Neural progenitor cell (in vitro differentiated cells): Measurements from ENCODE around the gene TMEM30A. TPM values are rescaled to one million over a fixed set of nuclear protein-coding genes. Genes with fewer than 3 reads are reported as not detected.
A peak's percentile ranks its signal among the peaks of the same experiment; 100 is the strongest.

Experiments used
- DNase-seq: peaks from one replicate; pipeline ENCODE4 v3.0.0-alpha.2; 2016; ENCODE audit warnings: low spot score
- H2AFZ ChIP-seq: fragments of 200-600 bp; sonication (generic); replicated peaks from 2 replicates; pipeline ENCODE4 v1.6.1; 2016; ENCODE audit warnings: antibody characterized with exemption
- H3F3A ChIP-seq: fragments of 200-600 bp; sonication (generic); 2 replicates; pipeline ENCODE4 v1.6.1; 2016; ENCODE audit warnings: antibody characterized with exemption, low read depth
- H3K27ac ChIP-seq: fragments of 200-600 bp; sonication (generic); 2 replicates; pipeline ENCODE4 v1.5.1; 2016; ENCODE audit warnings: mild to moderate bottlenecking
- H3K27me3 ChIP-seq: fragments of 200-600 bp; sonication (generic); 2 replicates; pipeline ENCODE4 v1.6.1; 2016; ENCODE audit warnings: mild to moderate bottlenecking, moderate library complexity
- H3K36me3 ChIP-seq: fragments of 200-600 bp; sonication (generic); 2 replicates; pipeline ENCODE4 v1.5.1; 2016
- H3K4me1 ChIP-seq: fragments of 200-600 bp; sonication (generic); 2 replicates; pipeline ENCODE4 v1.6.1; 2016; ENCODE audit warnings: mixed run types
- H3K4me2 ChIP-seq: fragments of 200-600 bp; sonication (generic); 2 replicates; pipeline ENCODE4 v1.6.1; 2016
- H3K4me3 ChIP-seq: fragments of 200-600 bp; sonication (generic); 2 replicates; pipeline ENCODE4 v1.5.1; 2016
- H3K79me2 ChIP-seq: fragments of 200-600 bp; sonication (generic); 2 replicates; pipeline ENCODE4 v1.6.1; 2016; ENCODE audit warnings: low read depth
- H3K9ac ChIP-seq: fragments of 200-600 bp; sonication (generic); 2 replicates; pipeline ENCODE4 v1.6.1; 2016
- H3K9me3 ChIP-seq: fragments of 200-600 bp; sonication (generic); 2 replicates; pipeline ENCODE4 v1.5.1; 2016; ENCODE audit warnings: low read depth
- H4K20me1 ChIP-seq: fragments of 200-600 bp; sonication (generic); 2 replicates; pipeline ENCODE4 v1.6.1; 2016; ENCODE audit warnings: low read depth
- H3K27ac Mint-ChIP-seq: 3 replicates; pipeline ENCODE4 v1.8.0; 2021; ENCODE audit warnings: mixed read lengths
- H3K27me3 Mint-ChIP-seq: 2 replicates; pipeline ENCODE4 v1.8.0; 2022; ENCODE audit warnings: low read depth, mild to moderate bottlenecking, inconsistent platforms, moderate library complexity, mixed read lengths; ENCODE audit not compliant: insufficient read depth
- H3K36me3 Mint-ChIP-seq: 3 replicates; pipeline ENCODE4 v1.8.0; 2021; ENCODE audit warnings: mixed read lengths
- H3K4me1 Mint-ChIP-seq: 3 replicates; pipeline ENCODE4 v1.8.0; 2021; ENCODE audit warnings: mixed read lengths
- H3K4me3 Mint-ChIP-seq: 3 replicates; pipeline ENCODE4 v1.8.0; 2021; ENCODE audit warnings: mild to moderate bottlenecking, moderate library complexity, mixed read lengths
- H3K9me3 Mint-ChIP-seq: 3 replicates; pipeline ENCODE4 v1.8.0; 2020; ENCODE audit warnings: mixed read lengths
- EZH2 ChIP-seq: fragments of 200-600 bp; sonication (generic); IDR thresholded peaks from 2 replicates; pipeline ENCODE4 v1.6.1; 2017; ENCODE audit warnings: antibody characterized with exemption, mild to moderate bottlenecking, moderate library complexity
- EZH2phosphoT487 ChIP-seq: fragments of 200-600 bp; sonication (generic); IDR thresholded peaks from 2 replicates; pipeline ENCODE4 v1.6.1; 2017; ENCODE audit warnings: antibody characterized with exemption
- total RNA-seq: library from RNA; depleted of rRNA; stranded (reverse); fragments of >200 nt; gene quantifications from 2 replicates; pipeline ENCODE4 v1.2.3, GENCODE V29; 2015; ENCODE audit warnings: low replicate concordance
- TF ChIP-seq, protein P1 (sequence below): fragments of 200-600 bp; sonication (generic); IDR thresholded peaks from 2 replicates; pipeline ENCODE4 v1.5.1; 2017; ENCODE audit warnings: antibody characterized with exemption, mild to moderate bottlenecking

TMEM30A gene
- total RNA-seq, 1 donor from 2014 or later, result 86.0 TPM

DNA sequence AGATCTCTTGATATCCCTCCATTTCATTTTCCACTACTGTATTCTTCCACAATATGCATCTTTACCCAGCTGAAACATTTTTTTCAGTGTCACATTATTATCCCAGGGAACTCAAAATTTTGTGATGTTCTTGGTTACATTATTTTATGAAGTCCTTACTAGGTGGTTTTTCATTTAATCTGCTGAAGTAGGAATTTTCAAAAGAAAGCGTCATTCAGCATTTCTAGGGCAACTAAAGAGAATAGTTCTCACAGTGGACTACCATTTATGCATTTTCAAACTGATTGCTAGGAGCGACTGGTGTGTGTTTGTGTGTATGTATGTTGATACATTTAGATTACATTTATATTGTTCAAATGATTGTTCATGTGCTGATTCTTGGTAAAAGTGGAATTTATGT is 2.4 kb upstream of the TMEM30A start:
- TF ChIP-seq EZH2 (no peak), EZH2phosphoT487 (no peak)
- TF ChIP-seq, protein P1, sequence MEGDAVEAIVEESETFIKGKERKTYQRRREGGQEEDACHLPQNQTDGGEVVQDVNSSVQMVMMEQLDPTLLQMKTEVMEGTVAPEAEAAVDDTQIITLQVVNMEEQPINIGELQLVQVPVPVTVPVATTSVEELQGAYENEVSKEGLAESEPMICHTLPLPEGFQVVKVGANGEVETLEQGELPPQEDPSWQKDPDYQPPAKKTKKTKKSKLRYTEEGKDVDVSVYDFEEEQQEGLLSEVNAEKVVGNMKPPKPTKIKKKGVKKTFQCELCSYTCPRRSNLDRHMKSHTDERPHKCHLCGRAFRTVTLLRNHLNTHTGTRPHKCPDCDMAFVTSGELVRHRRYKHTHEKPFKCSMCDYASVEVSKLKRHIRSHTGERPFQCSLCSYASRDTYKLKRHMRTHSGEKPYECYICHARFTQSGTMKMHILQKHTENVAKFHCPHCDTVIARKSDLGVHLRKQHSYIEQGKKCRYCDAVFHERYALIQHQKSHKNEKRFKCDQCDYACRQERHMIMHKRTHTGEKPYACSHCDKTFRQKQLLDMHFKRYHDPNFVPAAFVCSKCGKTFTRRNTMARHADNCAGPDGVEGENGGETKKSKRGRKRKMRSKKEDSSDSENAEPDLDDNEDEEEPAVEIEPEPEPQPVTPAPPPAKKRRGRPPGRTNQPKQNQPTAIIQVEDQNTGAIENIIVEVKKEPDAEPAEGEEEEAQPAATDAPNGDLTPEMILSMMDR, result no peak
- no peak overlapping the region for H3K4me3 Mint-ChIP-seq
- H3K9ac ChIP-seq, result no peak overlapping the region
- no peaks in the 10 kb centered on the region for H3K36me3 ChIP-seq
- H3K36me3 Mint-ChIP-seq, result no peaks in the 10 kb centered on the region
- no peak overlapping the region for H3K4me3 ChIP-seq
- peaks cover 34% of the 10 kb centered on the region for H3K79me2 ChIP-seq
- H2AFZ ChIP-seq, result no peak overlapping the region
- H3K27ac Mint-ChIP-seq, result no peak overlapping the region
- peaks cover 23% of the 10 kb centered on the region for H3K4me1 ChIP-seq
- H3K9me3 ChIP-seq, result no peaks in the 10 kb centered on the region
- peaks cover 28% of the 10 kb centered on the region for H3K4me1 Mint-ChIP-seq
- peaks cover 13% of the 10 kb centered on the region for H4K20me1 ChIP-seq
- no peak for DNase-seq
- no peaks in the 10 kb centered on the region for H3K27me3 Mint-ChIP-seq
- no peaks in the 10 kb centered on the region for H3K27me3 ChIP-seq
- H3K9me3 Mint-ChIP-seq, result no peaks in the 10 kb centered on the region
- H3K4me2 ChIP-seq, result no peak overlapping the region
- H3F3A ChIP-seq, result peaks cover 29% of the 10 kb centered on the region
- H3K27ac ChIP-seq, result no peak overlapping the region

DNA sequence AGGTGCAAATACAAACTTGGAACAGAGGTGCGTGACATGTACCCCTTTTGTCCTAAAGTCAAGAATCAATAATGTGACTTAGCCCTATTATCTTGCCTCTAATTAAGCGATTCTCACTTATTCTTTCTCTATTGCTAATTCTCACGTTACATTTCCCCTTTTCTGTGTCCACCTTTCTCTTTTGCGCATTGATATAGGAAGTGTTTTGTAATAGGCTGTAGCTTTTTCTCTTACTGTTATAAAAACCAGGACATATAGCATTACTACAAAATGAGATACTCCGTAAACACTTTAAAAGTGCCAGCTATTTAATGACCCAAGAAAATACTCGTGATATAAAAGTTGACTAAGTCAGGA is 669 bp upstream of the TMEM30A start:
- H3K4me3 ChIP-seq, result peak overlapping the region; percentile 75
- Mint-ChIP-seq H3K4me1 (peaks cover 20% of the 10 kb centered on the region), H3K4me3 (no peak overlapping the region), H3K36me3 (no peaks in the 10 kb centered on the region), H3K27me3 (no peaks in the 10 kb centered on the region), H3K9me3 (no peaks in the 10 kb centered on the region), H3K27ac (no peak overlapping the region)
- no peak overlapping the region for H3K27ac ChIP-seq
- peaks cover 13% of the 10 kb centered on the region for H4K20me1 ChIP-seq
- peaks cover 31% of the 10 kb centered on the region for H3K4me1 ChIP-seq
- H3K27me3 ChIP-seq, result no peaks in the 10 kb centered on the region
- no peaks in the 10 kb centered on the region for H3K36me3 ChIP-seq
- DNase-seq, result no peak
- TF ChIP-seq EZH2, result no peak
- no peak for TF ChIP-seq EZH2phosphoT487
- TF ChIP-seq, protein P1, result no peak
- peak overlapping the region; percentile 82 for H3K4me2 ChIP-seq
- no peaks in the 10 kb centered on the region for H3K9me3 ChIP-seq
- H2AFZ ChIP-seq, result peak overlapping the region; percentile 91
- H3K9ac ChIP-seq, result peak overlapping the region; percentile 40
- peaks cover 51% of the 10 kb centered on the region for H3K79me2 ChIP-seq
- peaks cover 13% of the 10 kb centered on the region for H3F3A ChIP-seq

DNA sequence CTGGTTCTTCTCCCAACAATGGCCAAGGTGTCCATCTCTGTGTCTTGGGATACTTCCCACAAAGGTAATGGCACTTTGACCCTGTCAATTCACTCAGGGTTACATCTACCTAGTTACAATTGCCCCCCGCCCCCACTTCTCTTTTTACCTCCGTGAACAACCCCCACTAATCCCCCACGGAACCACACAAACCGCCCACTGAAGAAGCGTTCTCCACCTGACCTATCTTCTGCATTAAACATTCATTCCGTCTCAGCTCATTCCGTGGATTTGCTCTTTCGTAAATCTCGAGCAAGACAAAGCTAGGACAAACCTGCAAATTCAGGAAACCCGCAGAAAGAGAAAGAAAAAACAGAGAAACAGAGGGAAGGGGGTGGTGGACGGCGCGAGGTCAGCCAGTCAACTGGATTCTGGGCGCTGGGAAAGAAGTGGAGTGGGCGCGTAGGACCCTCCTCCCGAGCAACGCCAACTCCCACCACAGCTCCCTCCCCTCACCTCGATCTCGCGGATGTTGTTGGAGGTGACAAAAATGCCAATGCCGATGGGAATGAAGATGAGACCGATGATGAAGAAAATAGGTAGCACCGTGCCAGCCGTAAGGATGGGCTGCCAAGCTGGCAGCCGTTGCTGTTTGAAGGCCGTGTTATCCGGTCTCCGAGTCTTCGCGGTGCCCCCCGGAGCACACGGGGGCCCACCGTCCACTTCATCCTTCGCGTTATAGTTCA is 523 bp downstream of the TMEM30A start:
- TF ChIP-seq EZH2, result no peak
- TF ChIP-seq, protein P1, result no peak
- no peak for TF ChIP-seq EZH2phosphoT487
- no peaks in the 10 kb centered on the region for H3K27me3 Mint-ChIP-seq
- H3K27ac ChIP-seq, result peak overlapping the region; percentile 10
- peak overlapping the region; percentile 59 for H3K9ac ChIP-seq
- H3K4me1 Mint-ChIP-seq, result peaks cover 13% of the 10 kb centered on the region
- H3K9me3 Mint-ChIP-seq, result no peaks in the 10 kb centered on the region
- no peaks in the 10 kb centered on the region for H3K9me3 ChIP-seq
- H3F3A ChIP-seq, result peaks cover 11% of the 10 kb centered on the region
- peaks cover 38% of the 10 kb centered on the region for H3K4me1 ChIP-seq
- H3K36me3 Mint-ChIP-seq, result no peaks in the 10 kb centered on the region
- no peaks in the 10 kb centered on the region for H3K27me3 ChIP-seq
- no peak overlapping the region for H3K27ac Mint-ChIP-seq
- no peak overlapping the region for H3K4me3 Mint-ChIP-seq
- peak overlapping the region; percentile 75 for H3K4me3 ChIP-seq
- H3K79me2 ChIP-seq, result peaks cover 63% of the 10 kb centered on the region
- no peaks in the 10 kb centered on the region for H3K36me3 ChIP-seq
- peaks cover 13% of the 10 kb centered on the region for H4K20me1 ChIP-seq
- peak; percentile 65 for DNase-seq
- peak overlapping the region; percentile 77 for H3K4me2 ChIP-seq
- peak overlapping the region; percentile 44 for H2AFZ ChIP-seq
